NCI-H1694 (cell line): Measurements from ENCODE around the gene XRCC4.
"Not testable (repeated sequence)": the region's sequence is repeated elsewhere in the genome, so short reads cannot be mapped to it uniquely, and the experiment has no call there.

Source experiments
- DNase-seq: peaks from one replicate; lab custom pipeline; 2025; lab: John Stamatoyannopoulos, UW

The XRCC4 gene

GRCh38 chr5:83353231-83353630 lies 275.9 kb downstream of the XRCC4 start:
- no peak for DNase-seq

GRCh38 chr5:83353774-83354173 lies 276.4 kb downstream of the XRCC4 start:
- DNase-seq = no peak

- DNase-seq = no peak
Observed at GRCh38 chr5:83354958-83355357, 277.6 kb downstream of the XRCC4 start.

GRCh38 chr5:83355482-83356014 lies 278.2 kb downstream of the XRCC4 start:
- DNase-seq = not testable (repeated sequence)

- DNase-seq = no peak
Observed at GRCh38 chr5:83357621-83358231, 280.4 kb downstream of the XRCC4 start.

- no peak for DNase-seq
Observed at GRCh38 chr5:83360573-83360972, 283.2 kb downstream of the XRCC4 start.

- no peak for DNase-seq
Observed at GRCh38 chr5:83362526-83362925, 285.2 kb downstream of the XRCC4 start.

- no peak for DNase-seq
Observed at GRCh38 chr5:83363111-83363885, 286.0 kb downstream of the XRCC4 start.

GRCh38 chr5:83363886-83364275 lies 286.5 kb downstream of the XRCC4 start:
- DNase-seq = no peak

GRCh38 chr5:83364312-83365299 lies 287.3 kb downstream of the XRCC4 start:
- no peak for DNase-seq

GRCh38 chr5:83368319-83368718 lies 291.0 kb downstream of the XRCC4 start:
- DNase-seq = no peak

- no peak for DNase-seq
Observed at GRCh38 chr5:83368835-83369234, 291.5 kb downstream of the XRCC4 start.

GRCh38 chr5:83370957-83371356 lies 293.6 kb downstream of the XRCC4 start:
- DNase-seq = no peak

- no peak for DNase-seq
Observed at GRCh38 chr5:83371726-83372125, 294.4 kb downstream of the XRCC4 start.

GRCh38 chr5:83374547-83374946 lies 297.2 kb downstream of the XRCC4 start:
- DNase-seq = no peak

- DNase-seq = no peak
Observed at GRCh38 chr5:83375049-83375745, 297.9 kb downstream of the XRCC4 start.

GRCh38 chr5:83376461-83376860 lies 299.1 kb downstream of the XRCC4 start:
- no peak for DNase-seq

GRCh38 chr5:83377131-83377865 lies 300.0 kb downstream of the XRCC4 start:
- DNase-seq = no peak

GRCh38 chr5:83378624-83379289 lies 301.4 kb downstream of the XRCC4 start:
- DNase-seq = no peak

- DNase-seq = no peak
Observed at GRCh38 chr5:83385812-83386211, 308.5 kb downstream of the XRCC4 start.
